ENCODE data around the gene HDGFL2.

DNA sequence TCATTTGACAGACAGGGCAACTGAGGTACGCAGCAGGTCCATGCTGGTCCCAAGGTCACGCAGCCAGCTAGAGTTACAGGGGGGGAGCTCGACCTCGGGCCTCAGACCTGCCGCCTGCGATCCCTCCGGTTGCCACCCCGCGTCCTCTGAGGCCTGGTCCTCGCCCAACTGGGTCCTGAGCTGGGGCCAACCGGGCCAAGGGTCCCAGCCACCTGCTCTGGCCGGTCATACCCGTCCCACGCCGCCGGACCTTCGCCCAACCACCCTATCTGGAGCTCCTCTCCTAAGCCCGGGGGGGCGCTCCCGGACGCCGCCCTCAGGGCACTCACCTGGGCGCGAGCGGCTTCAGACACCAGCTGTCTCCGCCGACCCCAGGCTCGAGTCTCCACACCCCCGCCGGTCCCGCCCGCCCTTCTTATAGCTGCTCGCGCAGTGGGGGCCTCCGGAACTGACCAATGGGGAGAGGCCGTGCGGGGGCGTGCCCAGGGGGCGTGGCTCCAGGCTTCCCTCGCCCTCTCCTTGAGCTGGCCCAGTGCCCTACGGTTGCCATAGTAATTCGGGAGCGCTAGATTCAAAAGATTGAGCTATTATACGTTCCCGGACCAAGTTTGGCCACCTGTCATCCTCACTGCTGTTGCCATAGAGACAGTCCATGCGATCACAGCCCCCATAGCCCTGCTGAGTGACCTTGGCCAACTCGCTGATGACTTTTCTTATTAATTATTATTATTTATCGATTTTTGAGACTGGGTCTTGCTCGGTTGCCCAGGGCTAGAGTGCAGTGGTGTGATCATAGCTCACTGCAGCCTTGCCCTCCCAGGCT lies 63.0 kb downstream of the HDGFL2 start, which contains the start of gene PLIN5:
- TF ChIP-seq EZH2 (IDR thresholded peaks at IDR 0.05; ENCODE audit: low read length, missing control alignments), result no peak
- TF ChIP-seq, protein P1, sequence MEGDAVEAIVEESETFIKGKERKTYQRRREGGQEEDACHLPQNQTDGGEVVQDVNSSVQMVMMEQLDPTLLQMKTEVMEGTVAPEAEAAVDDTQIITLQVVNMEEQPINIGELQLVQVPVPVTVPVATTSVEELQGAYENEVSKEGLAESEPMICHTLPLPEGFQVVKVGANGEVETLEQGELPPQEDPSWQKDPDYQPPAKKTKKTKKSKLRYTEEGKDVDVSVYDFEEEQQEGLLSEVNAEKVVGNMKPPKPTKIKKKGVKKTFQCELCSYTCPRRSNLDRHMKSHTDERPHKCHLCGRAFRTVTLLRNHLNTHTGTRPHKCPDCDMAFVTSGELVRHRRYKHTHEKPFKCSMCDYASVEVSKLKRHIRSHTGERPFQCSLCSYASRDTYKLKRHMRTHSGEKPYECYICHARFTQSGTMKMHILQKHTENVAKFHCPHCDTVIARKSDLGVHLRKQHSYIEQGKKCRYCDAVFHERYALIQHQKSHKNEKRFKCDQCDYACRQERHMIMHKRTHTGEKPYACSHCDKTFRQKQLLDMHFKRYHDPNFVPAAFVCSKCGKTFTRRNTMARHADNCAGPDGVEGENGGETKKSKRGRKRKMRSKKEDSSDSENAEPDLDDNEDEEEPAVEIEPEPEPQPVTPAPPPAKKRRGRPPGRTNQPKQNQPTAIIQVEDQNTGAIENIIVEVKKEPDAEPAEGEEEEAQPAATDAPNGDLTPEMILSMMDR (conservative IDR thresholded peaks at IDR 0.05 in 1 of 2, IDR thresholded peaks at IDR 0.05 in 1 of 2; ENCODE audit: low read depth in 1 of 2, low read length in 2 of 2), result no peak
